K562 (cell line): ENCODE measurements around the gene DNAAF8. TPM values are rescaled to one million over a fixed set of nuclear protein-coding genes. Genes with fewer than 3 reads are reported as not detected.

Experiments
- ATAC-seq: fragments of 200-7000 bp; cut with Tn5 transposase; 3 replicates; pipeline ENCODE4 v1.9.1; 2020; ENCODE audit warnings: moderate library complexity
- BruUV-seq: library from RNA; stranded (reverse); fragments of 400-500 nt; replicated peaks from 2 replicates; lab custom pipeline; 2021; lab: Mats Ljungman, UMichigan
- CTCF ChIA-PET: fragments of 300-600 bp; formaldehyde crosslinking; extraction: SDS; loops from one replicate; lab custom pipeline; 2021; ENCODE audit warnings: low intra/inter-chr PET ratio; lab: Yijun Ruan, JAX
- POLR2A ChIA-PET: fragments of 300-600, 350-650 bp; sonication (Branson Sonifier 250); formaldehyde crosslinking; extraction: SDS; loops from one replicate; lab custom pipeline; 2021; ENCODE audit warnings: antibody characterized with exemption, inconsistent platforms; lab: Yijun Ruan, JAX
- DNase-seq, 4 experiments: peaks; one replicate each; pipeline versions ENCODE4 v3.0.0 to v3.0.0-alpha.2; 2011 to 2018; ENCODE audit warnings: low spot score in 3 of 4, mixed read lengths in 3 of 4; ENCODE audit errors: extremely low read depth in 1 of 4
- FAIRE-seq: peaks from 2 replicates; lab custom pipeline; 2011; peaks lifted over from hg19 to GRCh38; lab: Jason Lieb, UNC
- H2AFZ ChIP-seq: 2 replicates; pipeline ENCODE4 v1.6.0; 2011; ENCODE audit warnings: low read depth, low read length, control low read depth, inconsistent platforms
- H3K27ac ChIP-seq: fragments of 200-600 bp; 3 replicates; pipeline ENCODE4 v1.8.0; 2011; ENCODE audit warnings: low read depth, mild to moderate bottlenecking, control low read depth, inconsistent platforms, low read length, moderate library complexity, mixed read lengths; ENCODE audit errors: extremely low read depth
- H3K27me3 ChIP-seq, 2 experiments: fragments of 300-600 bp in 1 of 2; 2 replicates in 1 of 2; 3 replicates in 1 of 2; pipeline versions ENCODE4 v1.6.0 to v1.8.0; 2011; ENCODE audit warnings: inconsistent platforms in 2 of 2, low read length in 2 of 2, mild to moderate bottlenecking in 1 of 2, mixed read lengths in 1 of 2, moderate library complexity in 1 of 2; ENCODE audit not compliant: control insufficient read depth in 2 of 2, insufficient read depth in 2 of 2
- H3K36me3 ChIP-seq: fragments of 300-600 bp; 3 replicates; pipeline ENCODE4 v1.8.0; 2011; ENCODE audit warnings: mild to moderate bottlenecking, low read length, inconsistent platforms; ENCODE audit not compliant: control insufficient read depth, insufficient read depth
- H3K4me1 ChIP-seq, 2 experiments: fragments of 200-600 bp in 1 of 2; replicated peaks in 1 of 2; 2 replicates in 1 of 2; 3 replicates in 1 of 2; pipeline versions ENCODE4 v1.5.1 to v1.8.0; 2011; ENCODE audit warnings: inconsistent platforms in 2 of 2, low read length in 2 of 2, mild to moderate bottlenecking in 1 of 2, mixed read lengths in 1 of 2, moderate library complexity in 1 of 2; ENCODE audit not compliant: control insufficient read depth in 2 of 2, insufficient read depth in 2 of 2
- H3K4me2 ChIP-seq: 2 replicates; pipeline ENCODE4 v1.6.1; 2011; ENCODE audit warnings: low read length, control low read depth, inconsistent platforms, mixed read lengths; ENCODE audit not compliant: insufficient read depth
- H3K4me3 ChIP-seq: fragments of 200-600 bp; sonication (generic), shearing (Covaris generic); 2 replicates; pipeline ENCODE4 v1.5.1; 2016; ENCODE audit warnings: control low read depth, inconsistent platforms
- H3K79me2 ChIP-seq: fragments of 200-600 bp; 3 replicates; pipeline ENCODE4 v1.8.0; 2011; ENCODE audit warnings: low read length, inconsistent platforms; ENCODE audit not compliant: control insufficient read depth, insufficient read depth
- H3K9ac ChIP-seq, 2 experiments: 2 replicates each; pipeline versions ENCODE4 v1.6.0 to v1.6.1; 2011; ENCODE audit warnings: low read depth in 2 of 2, low read length in 2 of 2, control low read depth in 1 of 2, inconsistent platforms in 1 of 2, mild to moderate bottlenecking in 1 of 2, mixed read lengths in 1 of 2; ENCODE audit not compliant: insufficient read depth in 1 of 2
- H3K9me1 ChIP-seq: one replicate; pipeline ENCODE4 v1.6.0; 2011; ENCODE audit warnings: inconsistent platforms, mild to moderate bottlenecking, low read length, moderate library complexity; ENCODE audit not compliant: control insufficient read depth, insufficient read depth
- H3K9me3 ChIP-seq: replicated peaks from 2 replicates; pipeline ENCODE4 v1.5.1; 2011; ENCODE audit warnings: low read depth, low read length, inconsistent platforms; ENCODE audit not compliant: control insufficient read depth, insufficient read depth
- H4K20me1 ChIP-seq: replicated peaks from 2 replicates; pipeline ENCODE4 v1.6.1; 2011; ENCODE audit warnings: low read length, inconsistent platforms, mixed read lengths; ENCODE audit not compliant: control insufficient read depth, insufficient read depth
- ARHGAP35 ChIP-seq: fragments of 450-650 bp; IDR thresholded peaks from 2 replicates; pipeline ENCODE4 v1.6.1; 2018; ENCODE audit not compliant: partially characterized antibody
- ARID1B ChIP-seq: fragments of 450-650 bp; IDR thresholded peaks from 2 replicates; pipeline ENCODE4 v1.6.1; 2016; ENCODE audit warnings: antibody characterized with exemption, mild to moderate bottlenecking, inconsistent platforms
- CHAMP1 ChIP-seq: fragments of 450-650 bp; IDR thresholded peaks from 2 replicates; pipeline ENCODE4 v1.6.1; 2016; ENCODE audit warnings: mild to moderate bottlenecking
- KAT7 ChIP-seq: sonication (generic); formaldehyde crosslinking; IDR thresholded peaks from 2 replicates; pipeline ENCODE4 v1.8.0; 2022; ENCODE audit warnings: missing genetic modification reagents, mild to moderate bottlenecking, borderline replicate concordance
- POLR2G ChIP-seq: fragments of 200-400 bp; formaldehyde crosslinking; IDR thresholded peaks from 2 replicates; pipeline ENCODE4 v1.6.1; 2017; ENCODE audit warnings: low read depth, mild to moderate bottlenecking, antibody characterized with exemption, low read length, moderate library complexity
- PYGO2 ChIP-seq: fragments of 450-650 bp; IDR thresholded peaks from 2 replicates; pipeline ENCODE4 v1.6.1; 2016; ENCODE audit warnings: mild to moderate bottlenecking, missing genetic modification characterization, moderate library complexity, missing compliant biosample characterization
- RBBP5 ChIP-seq: fragments of 200-600 bp; sonication (generic); IDR thresholded peaks from 2 replicates; pipeline ENCODE4 v1.6.1; 2012; ENCODE audit warnings: borderline replicate concordance, mild to moderate bottlenecking, low read length, control low read depth, inconsistent platforms; ENCODE audit not compliant: insufficient read depth, poor library complexity, severe bottlenecking
- RBM39 ChIP-seq: fragments of 200-400 bp; formaldehyde crosslinking; optimal IDR thresholded peaks from 2 replicates; pipeline ENCODE3; 2018; ENCODE audit warnings: low read depth, low read length
- SNIP1 ChIP-seq: fragments of 450-650 bp; IDR thresholded peaks from 2 replicates; pipeline ENCODE4 v1.7.1; 2017; ENCODE audit warnings: low read depth, mild to moderate bottlenecking
- TFAM ChIP-seq: fragments of 250-450 bp; sonication (Bioruptor Pico); conservative IDR thresholded peaks from 2 replicates; pipeline ENCODE4 v1.5.0; 2021; ENCODE audit warnings: mild to moderate bottlenecking, moderate library complexity
- ZBTB2 ChIP-seq: fragments of 450-650 bp; IDR thresholded peaks from 2 replicates; pipeline ENCODE4 v1.6.1; 2016; ENCODE audit warnings: antibody characterized with exemption
- ZFX ChIP-seq: sonication (generic); formaldehyde crosslinking; IDR thresholded peaks from 2 replicates; pipeline ENCODE4 v1.8.0; 2022; ENCODE audit warnings: mild to moderate bottlenecking, missing genetic modification reagents, moderate library complexity
- ZNF197 ChIP-seq: fragments of 200-800 bp; sonication (Bioruptor generic); IDR thresholded peaks from 2 replicates; pipeline ENCODE4 v1.6.1; 2016; ENCODE audit warnings: low read depth, missing genetic modification characterization, missing compliant biosample characterization
- ZNF75A ChIP-seq: fragments of 450-650 bp; formaldehyde crosslinking; IDR thresholded peaks from 2 replicates; pipeline ENCODE4 v1.4.0; 2020; ENCODE audit warnings: mild to moderate bottlenecking
- WGBS: fragments of 100-300 bp; shearing (Covaris generic); methylation state at CpG from one replicate; pipeline ENCODE4 v1.1.6; 2016; ENCODE audit warnings: low coverage, mixed read lengths; ENCODE audit not compliant: insufficient coverage; ENCODE audit errors: missing lambda C conversion rate; 5-methylcytosine and 5-hydroxymethylcytosine counted together
- in situ Hi-C: fragments of 300-500 bp; cut with MboI; formaldehyde crosslinking; loops from 4 replicates; pipeline ENCODE4 v1.15.0; 2018; ENCODE audit warnings: inconsistent platforms, mixed read lengths
- intact Hi-C: fragments of 100-400 bp; cut with micrococcal nuclease; formaldehyde crosslinking; loops from 2 replicates; pipeline ENCODE4 v1.14.2; 2022
- polyA plus RNA-seq, 8 experiments: library from polyadenylated mRNA; depleted of rRNA in 4 of 8; stranded (reverse) in 5 of 8; unstranded in 3 of 8; fragments of >200 nt; fragmentation: Nextera tagmentation in 2 of 8; fragmentation: Illumina TruSeq in 1 of 8; extraction: Ambion mirVana in 2 of 8; extraction: Trizol in 1 of 8; gene quantifications; 2 replicates each; pipeline versions ENCODE4 v1.2.1 to v1.2.3, GENCODE V29; 2011 to 2014; ENCODE audit warnings: inconsistent platforms in 1 of 8, missing spikeins in 1 of 8
- total RNA-seq, 7 experiments: library from RNA; depleted of rRNA in 6 of 7; stranded (reverse); fragments of >200 nt in 6 of 7; fragmentation: Illumina TruSeq in 2 of 7; extraction: Trizol in 2 of 7; gene quantifications; 2 replicates each; pipeline versions ENCODE4 v1.2.1 to v1.2.3, GENCODE V29; 2011 to 2021; ENCODE audit warnings: low replicate concordance in 1 of 7
- TF ChIP-seq, protein P1 (sequence below), 2 experiments: fragments of 150-350 bp in 1 of 2; IDR thresholded peaks; 2 replicates each; pipeline ENCODE4 v1.6.1; 2012 to 2016; ENCODE audit warnings: low read depth in 2 of 2, low read length in 2 of 2, mild to moderate bottlenecking in 1 of 2, moderate library complexity in 1 of 2

DNAAF8 gene
- total and polyA plus RNA-seq, 9 of the 15 experiments (the other 6 are each of a cell fraction or from before 2014, with no cell fraction given) = 0.04 to 0.12 (median 0.10) TPM; not detected in 6

GRCh38 chr16:4733211-4733742 is 1.1 kb upstream of the DNAAF8 start:
- peaks cover 28% of the 10 kb centered on the region; the same call in 2 of the 3 replicates for H3K36me3 ChIP-seq
- peaks cover 28% of the 10 kb centered on the region for H3K79me2 ChIP-seq
- H3K4me3 ChIP-seq = peak overlapping the region; percentile 98
- POLR2A ChIA-PET = interaction anchor here (0.6 to 1.3 kb wide), 2 partner anchors 8 to 171 kb away, joined by 3 to 8 read pairs; no protein-coding TSS in a partner anchor
- ATAC-seq (no peak), FAIRE-seq (peak; percentile 15), DNase-seq (no peak)
- no peaks in the 10 kb centered on the region for H3K9me1 ChIP-seq
- H3K9ac ChIP-seq = peak overlapping the region; percentile 83 to 93
- H3K27me3 ChIP-seq = no peaks in the 10 kb centered on the region
- no peaks in the 10 kb centered on the region for H3K9me3 ChIP-seq
- CTCF ChIA-PET = interaction anchor here (0.6 kb wide), 1 partner anchor 83 kb away, joined by 3 read pairs; no protein-coding TSS in a partner anchor
- peak overlapping the region; percentile 71 for H3K27ac ChIP-seq
- no TSS peak for BruUV-seq
- H3K4me1 ChIP-seq = peaks cover 0 to 22% of the 10 kb centered on the region in 2 experiments; a peak in 3 of 5 replicates
- H3K4me2 ChIP-seq = peak overlapping the region; percentile 95
- no peaks in the 10 kb centered on the region for H4K20me1 ChIP-seq
- intact Hi-C loops = loop anchor here (5.0 kb wide), 1 partner anchor 114 kb away; the partner anchor contains the start of genes GLYR1 and UBN1
- in situ Hi-C loops = no loop called here
- peak overlapping the region; percentile 88 for H2AFZ ChIP-seq
- WGBS = 4% methylated on average over 17 of the region's 17 CpGs
- no peak for TF ChIP-seq ZFX
- no peak for TF ChIP-seq RBBP5
- no peak for TF ChIP-seq PYGO2
- TF ChIP-seq ARID1B = no peak
- no peak for TF ChIP-seq CHAMP1
- no peak for TF ChIP-seq TFAM (CRISPR knock-in tag)
- TF ChIP-seq, protein P1, sequence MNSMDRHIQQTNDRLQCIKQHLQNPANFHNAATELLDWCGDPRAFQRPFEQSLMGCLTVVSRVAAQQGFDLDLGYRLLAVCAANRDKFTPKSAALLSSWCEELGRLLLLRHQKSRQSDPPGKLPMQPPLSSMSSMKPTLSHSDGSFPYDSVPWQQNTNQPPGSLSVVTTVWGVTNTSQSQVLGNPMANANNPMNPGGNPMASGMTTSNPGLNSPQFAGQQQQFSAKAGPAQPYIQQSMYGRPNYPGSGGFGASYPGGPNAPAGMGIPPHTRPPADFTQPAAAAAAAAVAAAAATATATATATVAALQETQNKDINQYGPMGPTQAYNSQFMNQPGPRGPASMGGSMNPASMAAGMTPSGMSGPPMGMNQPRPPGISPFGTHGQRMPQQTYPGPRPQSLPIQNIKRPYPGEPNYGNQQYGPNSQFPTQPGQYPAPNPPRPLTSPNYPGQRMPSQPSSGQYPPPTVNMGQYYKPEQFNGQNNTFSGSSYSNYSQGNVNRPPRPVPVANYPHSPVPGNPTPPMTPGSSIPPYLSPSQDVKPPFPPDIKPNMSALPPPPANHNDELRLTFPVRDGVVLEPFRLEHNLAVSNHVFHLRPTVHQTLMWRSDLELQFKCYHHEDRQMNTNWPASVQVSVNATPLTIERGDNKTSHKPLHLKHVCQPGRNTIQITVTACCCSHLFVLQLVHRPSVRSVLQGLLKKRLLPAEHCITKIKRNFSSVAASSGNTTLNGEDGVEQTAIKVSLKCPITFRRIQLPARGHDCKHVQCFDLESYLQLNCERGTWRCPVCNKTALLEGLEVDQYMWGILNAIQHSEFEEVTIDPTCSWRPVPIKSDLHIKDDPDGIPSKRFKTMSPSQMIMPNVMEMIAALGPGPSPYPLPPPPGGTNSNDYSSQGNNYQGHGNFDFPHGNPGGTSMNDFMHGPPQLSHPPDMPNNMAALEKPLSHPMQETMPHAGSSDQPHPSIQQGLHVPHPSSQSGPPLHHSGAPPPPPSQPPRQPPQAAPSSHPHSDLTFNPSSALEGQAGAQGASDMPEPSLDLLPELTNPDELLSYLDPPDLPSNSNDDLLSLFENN (IDR thresholded peaks at IDR 0.05; ENCODE audit: low read depth in 2 of 2, low read length in 2 of 2) = no peak
- TF ChIP-seq POLR2G = no peak
- no peak for TF ChIP-seq RBM39
- TF ChIP-seq SNIP1 = no peak
- no peak for TF ChIP-seq ZBTB2
- TF ChIP-seq ZNF75A (CRISPR knock-in tag) = no peak
- TF ChIP-seq ARHGAP35 = no peak
- TF ChIP-seq ZNF197 = no peak
- TF ChIP-seq KAT7 = no peak
